ENCODE results near the gene ETV6. TPM values are rescaled to one million over a fixed set of nuclear protein-coding genes. Genes with fewer than 3 reads are reported as not detected.

ETV6 gene
- total RNA-seq, 1 experiment from 2014 or later, result 14.1 TPM

GRCh38 chr12:11830307-11830801 lies 180.9 kb downstream of the ETV6 start:
- Histone ChIP-seq H3K27me3 (ENCODE audit: insufficient read depth, low read length) (no peaks in the 10 kb centered on the region), H4K20me1 (ENCODE audit: insufficient read depth) (no peaks in the 10 kb centered on the region), H3K27ac (ENCODE audit: low read depth, low read length) (no peak overlapping the region), H3K79me2 (ENCODE audit: insufficient read depth, low read length) (no peaks in the 10 kb centered on the region), H2AFZ (ENCODE audit: low read depth, low read length, poor library complexity, severe bottlenecking) (no peak overlapping the region), H3K9me2 (ENCODE audit: insufficient read depth) (no peaks in the 10 kb centered on the region), H3K9ac (ENCODE audit: low read length) (no peak overlapping the region), H3K4me2 (ENCODE audit: low read length) (no peak overlapping the region), H3K4me1 (ENCODE audit: control insufficient read depth in 1 of 2, insufficient read depth in 2 of 2, low read length in 2 of 2) (no peaks in the 10 kb centered on the region), H3K9me3 (ENCODE audit: control insufficient read depth in 1 of 2, insufficient read depth in 1 of 2, low read depth in 1 of 2, low read length in 2 of 2) (no peaks in the 10 kb centered on the region), H3K4me3 (replicated peaks in 1 of 2; ENCODE audit: low read depth in 1 of 2, low read length in 2 of 2) (no peak overlapping the region), H3K36me3 (ENCODE audit: control insufficient read depth in 1 of 2, insufficient read depth in 2 of 2, low read length in 2 of 2) (no peaks in the 10 kb centered on the region)
- TF ChIP-seq REST (IDR thresholded peaks at IDR 0.05; ENCODE audit: low read depth), result no peak
- TF ChIP-seq ZBTB33 (IDR thresholded peaks at IDR 0.05; ENCODE audit: extremely low read depth, insufficient replicate concordance, low read length), result no peak
- TF ChIP-seq POLR2AphosphoS5 (IDR thresholded peaks at IDR 0.05; ENCODE audit: low read depth, low read length), result no peak
- no peak for TF ChIP-seq POLR2A (IDR thresholded peaks at IDR 0.05; ENCODE audit: borderline replicate concordance, extremely low read depth, insufficient read depth, insufficient read length)
- TF ChIP-seq FOSL1 (IDR thresholded peaks at IDR 0.05; ENCODE audit: low read depth), result no peak
- DNase-seq (ENCODE audit: low read depth, low spot score) (no peak), ATAC-seq (no peak)
- intact Hi-C loops (cut with micrococcal nuclease), result no loop called here
- CTCF ChIA-PET, result no interaction called here
- RAD21 ChIA-PET (ENCODE audit: low non-redundant PET in 1 of 2, low total read pairs in 2 of 2, uncharacterized antibody in 2 of 2, unreplicated experiment in 2 of 2), result no interaction called here
- no TSS peak for BruUV-seq (replicated peaks)
- POLR2A ChIA-PET, result no interaction called here
